ENCODE measurements around the gene AKAP13.

AKAP13 gene

DNA sequence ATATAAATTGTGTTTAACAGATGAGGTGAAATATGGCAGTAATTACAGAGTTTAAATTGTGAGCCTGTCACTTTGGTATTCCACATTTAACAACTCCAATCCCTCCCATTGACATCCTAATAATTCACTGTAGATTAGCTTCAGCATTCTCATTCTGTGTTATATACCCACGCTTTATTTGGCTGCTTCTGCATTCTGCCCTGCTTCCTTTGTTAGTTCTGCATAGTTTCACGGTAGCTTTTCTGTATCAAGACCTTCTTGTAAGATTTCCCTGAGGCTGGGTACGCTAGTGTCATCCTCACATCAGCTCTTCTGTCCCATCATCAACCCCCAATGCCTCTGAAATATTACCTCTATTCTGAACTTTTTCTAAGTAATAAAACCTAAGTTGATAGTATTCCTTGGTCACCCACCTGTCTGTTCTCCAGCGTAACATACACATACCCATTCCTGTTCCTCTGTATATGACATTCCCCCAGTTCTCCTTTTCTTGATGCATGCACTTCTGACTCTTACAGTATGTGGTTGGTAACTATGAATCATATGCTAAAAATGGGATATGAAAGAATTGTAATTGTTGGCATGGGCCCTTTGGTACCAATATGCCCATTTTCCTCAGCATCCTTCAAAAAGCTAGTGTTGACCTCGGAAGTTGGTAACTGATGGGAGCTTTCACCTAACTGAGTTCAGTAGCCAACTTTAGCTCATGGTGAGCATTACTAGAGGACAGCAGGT is 243.1 kb downstream of the AKAP13 start:
- no peaks in the 10 kb centered on the region for H3K27me3 Mint-ChIP-seq
- H3K36me3 Mint-ChIP-seq (ENCODE audit: insufficient read depth): peaks cover 15% of the 10 kb centered on the region
- no peak overlapping the region for H3K4me3 Mint-ChIP-seq
- peak overlapping the region; percentile 88 for H3K27ac Mint-ChIP-seq (ENCODE audit: low read depth)
- ATAC-seq (replicated peaks; ENCODE audit: extremely low read depth, poor library complexity, severe bottlenecking): no peak
- DNase-seq (ENCODE audit: low spot score in 2 of 2): no peak
- peaks cover 56% of the 10 kb centered on the region for H3K4me1 Mint-ChIP-seq
- H3K9me3 Mint-ChIP-seq: no peaks in the 10 kb centered on the region

DNA sequence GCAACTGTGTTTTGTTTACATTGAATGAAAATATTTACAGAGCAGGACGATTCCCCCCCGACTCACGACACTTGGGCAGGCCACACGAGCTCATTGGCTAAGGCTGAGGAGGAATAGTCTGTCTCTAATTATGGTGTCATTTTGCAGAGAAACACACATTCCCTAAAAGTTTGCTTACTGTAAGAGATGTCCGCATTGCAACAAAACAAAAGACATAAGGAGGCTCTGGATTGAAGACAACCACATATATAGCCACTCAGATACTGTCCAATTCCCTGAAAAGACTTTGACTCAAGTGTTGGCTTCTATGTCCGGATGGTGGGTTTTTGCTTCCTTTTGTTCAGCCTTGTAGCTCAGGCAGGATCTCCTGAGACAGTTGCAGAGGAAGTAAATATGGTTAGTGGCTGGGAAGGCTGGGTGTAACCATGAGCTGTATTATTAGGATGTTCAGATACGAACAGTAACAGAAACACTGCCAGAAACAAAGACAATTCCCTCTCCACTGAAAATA is 243.9 kb downstream of the AKAP13 start:
- peaks cover 63% of the 10 kb centered on the region for H3K4me1 Mint-ChIP-seq
- peak overlapping the region; percentile 55 for H3K4me3 Mint-ChIP-seq
- H3K9me3 Mint-ChIP-seq: no peaks in the 10 kb centered on the region
- no peak for ATAC-seq (replicated peaks; ENCODE audit: extremely low read depth, poor library complexity, severe bottlenecking)
- no peak for DNase-seq (ENCODE audit: low spot score in 2 of 2)
- peaks cover 15% of the 10 kb centered on the region for H3K36me3 Mint-ChIP-seq (ENCODE audit: insufficient read depth)
- peak overlapping the region; percentile 88 for H3K27ac Mint-ChIP-seq (ENCODE audit: low read depth)
- no peaks in the 10 kb centered on the region for H3K27me3 Mint-ChIP-seq

DNA sequence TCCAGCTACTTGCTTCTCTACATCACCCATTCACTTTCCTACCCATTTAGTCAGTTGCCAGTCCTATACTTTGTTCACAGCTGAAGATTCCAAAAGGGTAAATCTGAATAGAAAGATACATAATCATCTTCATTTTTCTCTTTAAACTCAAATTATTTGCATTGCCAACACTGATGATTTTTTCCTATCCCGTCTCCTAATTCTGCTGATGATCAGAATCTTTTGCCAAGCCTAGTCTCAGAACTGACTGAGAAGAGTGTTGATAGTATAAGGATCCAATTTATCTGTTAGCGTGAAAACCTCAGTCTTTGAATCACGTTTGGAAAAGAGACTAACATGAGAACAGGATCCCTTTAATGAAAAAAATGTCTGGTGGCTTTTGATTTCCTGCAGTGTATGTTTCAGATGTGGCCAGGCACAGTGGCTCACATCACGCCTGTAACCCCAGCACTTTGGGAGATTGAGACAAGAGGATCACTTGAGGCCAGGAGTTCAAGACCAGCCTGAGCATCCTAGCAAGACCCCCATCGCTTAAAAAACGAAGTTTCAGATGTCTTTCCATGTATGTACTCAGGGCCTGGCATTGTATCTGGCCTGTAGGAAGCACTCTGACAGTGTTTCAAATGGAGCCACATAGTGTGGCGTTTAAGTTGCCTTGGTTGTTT is 244.9 kb downstream of the AKAP13 start:
- Mint-ChIP-seq H3K27me3 (no peaks in the 10 kb centered on the region), H3K4me3 (peak overlapping the region; percentile 55), H3K36me3 (ENCODE audit: insufficient read depth) (peaks cover 21% of the 10 kb centered on the region), H3K27ac (ENCODE audit: low read depth) (peak overlapping the region; percentile 88), H3K4me1 (peaks cover 68% of the 10 kb centered on the region), H3K9me3 (no peaks in the 10 kb centered on the region)
- DNase-seq (ENCODE audit: low spot score in 2 of 2): peak in 1 of 2 donors; percentile 30
- ATAC-seq (replicated peaks; ENCODE audit: extremely low read depth, poor library complexity, severe bottlenecking): peak; percentile 41

DNA sequence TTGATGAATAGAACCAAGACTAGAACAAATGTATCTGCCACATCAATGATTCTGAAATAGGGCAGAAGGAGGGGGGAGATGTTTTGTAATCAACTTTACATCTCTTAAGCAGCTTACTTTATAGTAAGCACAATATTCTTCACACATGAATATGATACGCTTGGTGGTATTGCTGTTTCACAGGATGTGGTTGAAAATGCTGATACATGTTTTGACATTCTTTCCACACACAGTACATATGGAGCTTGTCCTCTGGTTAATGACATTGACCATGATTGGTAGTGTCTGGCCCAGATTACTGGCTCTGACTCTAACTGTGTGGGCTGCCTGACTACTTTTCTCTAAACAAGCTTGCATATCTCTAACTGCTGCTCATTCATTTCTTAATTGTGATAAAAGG is 245.5 kb downstream of the AKAP13 start:
- peaks cover 22% of the 10 kb centered on the region for H3K36me3 Mint-ChIP-seq (ENCODE audit: insufficient read depth)
- ATAC-seq (replicated peaks; ENCODE audit: extremely low read depth, poor library complexity, severe bottlenecking) (peak; percentile 88), DNase-seq (ENCODE audit: low spot score in 2 of 2) (peak in 1 of 2 donors; percentile 51)
- H3K27ac Mint-ChIP-seq (ENCODE audit: low read depth): peak overlapping the region; percentile 88
- H3K27me3 Mint-ChIP-seq: no peaks in the 10 kb centered on the region
- H3K4me3 Mint-ChIP-seq: peak overlapping the region; percentile 55
- peaks cover 68% of the 10 kb centered on the region for H3K4me1 Mint-ChIP-seq
- H3K9me3 Mint-ChIP-seq: no peaks in the 10 kb centered on the region

DNA sequence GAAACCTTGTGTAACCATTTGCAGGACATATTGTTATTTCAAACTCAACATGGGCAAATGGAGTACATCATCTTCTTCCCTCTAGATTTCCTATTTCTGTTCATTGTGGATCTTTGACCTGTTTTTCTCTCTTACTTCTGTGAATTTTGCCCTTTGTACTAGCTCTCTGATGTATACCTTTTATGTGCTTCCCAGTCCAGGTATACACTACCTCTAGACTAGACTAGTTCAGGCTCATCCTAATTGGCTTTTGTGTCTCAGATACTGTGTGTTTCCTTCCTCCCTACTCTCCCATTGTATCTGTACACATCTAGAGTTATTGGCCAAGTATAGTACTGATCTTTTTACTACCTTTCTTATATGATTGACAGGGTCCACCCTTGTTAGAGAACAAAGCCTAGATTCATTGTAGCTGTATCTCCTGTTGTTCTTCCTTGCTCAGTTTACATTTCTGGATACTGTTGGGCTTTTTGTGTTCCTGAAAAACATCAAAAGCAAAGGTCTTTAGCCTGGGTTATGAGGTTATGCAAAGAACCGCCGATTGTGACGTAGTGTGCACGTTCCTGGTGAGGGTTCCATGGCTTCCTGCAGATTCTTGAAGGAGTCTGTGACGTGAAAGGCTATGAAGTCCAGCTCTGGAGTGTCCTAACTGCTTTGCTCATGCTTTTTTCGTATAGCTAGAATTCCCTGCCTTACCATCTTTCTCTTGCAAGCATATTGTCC is 247.0 kb downstream of the AKAP13 start:
- Mint-ChIP-seq H3K9me3 (no peaks in the 10 kb centered on the region), H3K4me3 (no peak overlapping the region), H3K36me3 (ENCODE audit: insufficient read depth) (peaks cover 19% of the 10 kb centered on the region), H3K27ac (ENCODE audit: low read depth) (peak overlapping the region; percentile 73), H3K27me3 (no peaks in the 10 kb centered on the region), H3K4me1 (peaks cover 61% of the 10 kb centered on the region)
- no peak for DNase-seq (ENCODE audit: low spot score in 2 of 2)
- ATAC-seq (replicated peaks; ENCODE audit: extremely low read depth, poor library complexity, severe bottlenecking): no peak

DNA sequence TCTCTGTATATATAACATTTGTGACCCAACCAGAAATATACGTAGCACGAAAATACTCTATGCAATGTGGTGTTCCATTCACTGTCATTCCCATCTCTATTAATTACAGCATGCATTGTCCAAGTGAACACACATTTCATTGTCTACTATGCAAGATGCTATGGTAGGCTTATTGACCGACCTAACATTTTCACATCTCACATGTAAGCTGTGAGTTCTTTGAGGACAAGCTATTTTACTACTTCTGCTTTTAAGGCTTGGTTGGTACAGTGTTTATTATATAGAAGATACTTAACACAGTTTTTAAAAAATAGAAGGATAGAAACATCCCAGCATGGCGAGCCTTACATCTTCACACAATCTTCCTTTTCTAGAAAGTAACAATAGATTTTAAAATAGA is 249.9 kb downstream of the AKAP13 start:
- Mint-ChIP-seq H3K27ac (ENCODE audit: low read depth) (peak overlapping the region; percentile 33), H3K4me1 (peaks cover 44% of the 10 kb centered on the region), H3K4me3 (no peak overlapping the region), H3K36me3 (ENCODE audit: insufficient read depth) (peaks cover 21% of the 10 kb centered on the region), H3K27me3 (no peaks in the 10 kb centered on the region), H3K9me3 (no peaks in the 10 kb centered on the region)
- ATAC-seq (replicated peaks; ENCODE audit: extremely low read depth, poor library complexity, severe bottlenecking) (no peak), DNase-seq (ENCODE audit: low spot score in 2 of 2) (no peak)

DNA sequence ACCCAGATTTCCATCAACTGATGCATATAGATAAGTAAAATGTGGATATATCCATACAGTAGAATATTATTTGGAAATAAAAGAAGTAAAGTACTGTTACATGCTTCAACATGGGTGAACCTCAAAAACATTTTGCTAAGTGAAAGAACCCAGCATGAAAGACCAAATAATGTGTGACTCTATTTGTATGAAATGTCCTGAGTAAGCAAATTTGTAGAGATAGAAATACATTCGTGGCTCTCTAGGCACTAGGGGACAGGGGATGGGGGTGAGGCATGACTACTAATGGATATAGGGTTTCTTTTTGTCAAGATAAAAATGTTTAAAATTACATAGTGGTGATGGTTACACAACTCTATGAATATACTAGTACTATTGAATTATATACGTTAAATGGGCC is 250.6 kb downstream of the AKAP13 start:
- H3K36me3 Mint-ChIP-seq (ENCODE audit: insufficient read depth): peaks cover 17% of the 10 kb centered on the region
- no peaks in the 10 kb centered on the region for H3K27me3 Mint-ChIP-seq
- H3K4me1 Mint-ChIP-seq: peaks cover 42% of the 10 kb centered on the region
- H3K9me3 Mint-ChIP-seq: no peaks in the 10 kb centered on the region
- H3K27ac Mint-ChIP-seq (ENCODE audit: low read depth): no peak overlapping the region
- H3K4me3 Mint-ChIP-seq: no peak overlapping the region
- DNase-seq (ENCODE audit: low spot score in 2 of 2) (no peak), ATAC-seq (replicated peaks; ENCODE audit: extremely low read depth, poor library complexity, severe bottlenecking) (no peak)

DNA sequence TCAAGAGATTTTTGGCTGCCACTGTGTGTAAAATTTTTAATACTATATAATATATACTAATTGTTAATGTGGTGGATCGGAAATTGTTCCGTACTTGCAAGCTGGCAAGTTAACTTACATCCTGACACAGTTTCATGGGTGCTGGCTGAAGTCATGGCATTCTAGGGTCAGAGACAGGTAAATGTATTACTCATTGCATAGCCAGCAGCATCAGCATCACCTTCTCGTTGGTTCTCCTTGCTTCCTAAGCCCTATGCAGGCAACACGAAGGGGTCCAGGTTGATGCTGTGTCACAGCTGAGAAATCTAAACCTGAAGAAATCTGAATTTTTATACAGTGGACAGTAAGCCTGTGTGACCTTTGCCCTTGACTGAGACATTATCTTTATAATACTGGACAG is 251.6 kb downstream of the AKAP13 start:
- H3K4me3 Mint-ChIP-seq: no peak overlapping the region
- ATAC-seq (replicated peaks; ENCODE audit: extremely low read depth, poor library complexity, severe bottlenecking) (no peak), DNase-seq (ENCODE audit: low spot score in 2 of 2) (no peak)
- H3K9me3 Mint-ChIP-seq: no peaks in the 10 kb centered on the region
- H3K27ac Mint-ChIP-seq (ENCODE audit: low read depth): no peak overlapping the region
- no peaks in the 10 kb centered on the region for H3K27me3 Mint-ChIP-seq
- H3K4me1 Mint-ChIP-seq: peaks cover 41% of the 10 kb centered on the region
- peaks cover 16% of the 10 kb centered on the region for H3K36me3 Mint-ChIP-seq (ENCODE audit: insufficient read depth)

DNA sequence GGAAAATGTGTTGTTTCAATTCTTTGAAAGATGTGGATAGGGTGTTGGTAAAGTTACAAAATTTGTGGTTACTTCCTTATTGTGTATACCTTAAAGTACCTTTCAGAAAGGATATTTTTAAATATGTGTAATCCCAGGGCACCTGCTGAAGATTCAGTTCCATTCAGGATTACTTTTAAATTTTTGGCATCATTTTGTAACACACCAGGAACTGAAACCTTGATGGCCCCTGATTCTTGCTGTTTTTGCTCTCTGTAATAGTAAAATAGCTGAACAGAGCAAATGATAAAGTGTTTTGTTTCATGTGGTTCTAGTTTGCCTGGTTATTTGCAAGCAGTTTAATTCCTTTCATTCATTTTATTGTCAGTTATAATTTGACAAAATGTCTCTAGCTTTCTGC is 253.5 kb downstream of the AKAP13 start:
- H3K36me3 Mint-ChIP-seq (ENCODE audit: insufficient read depth): peaks cover 14% of the 10 kb centered on the region
- no peaks in the 10 kb centered on the region for H3K27me3 Mint-ChIP-seq
- ATAC-seq (replicated peaks; ENCODE audit: extremely low read depth, poor library complexity, severe bottlenecking) (no peak), DNase-seq (ENCODE audit: low spot score in 2 of 2) (no peak)
- peak overlapping the region; percentile 90 for H3K27ac Mint-ChIP-seq (ENCODE audit: low read depth)
- H3K4me3 Mint-ChIP-seq: no peak overlapping the region
- H3K4me1 Mint-ChIP-seq: peaks cover 40% of the 10 kb centered on the region
- no peaks in the 10 kb centered on the region for H3K9me3 Mint-ChIP-seq

DNA sequence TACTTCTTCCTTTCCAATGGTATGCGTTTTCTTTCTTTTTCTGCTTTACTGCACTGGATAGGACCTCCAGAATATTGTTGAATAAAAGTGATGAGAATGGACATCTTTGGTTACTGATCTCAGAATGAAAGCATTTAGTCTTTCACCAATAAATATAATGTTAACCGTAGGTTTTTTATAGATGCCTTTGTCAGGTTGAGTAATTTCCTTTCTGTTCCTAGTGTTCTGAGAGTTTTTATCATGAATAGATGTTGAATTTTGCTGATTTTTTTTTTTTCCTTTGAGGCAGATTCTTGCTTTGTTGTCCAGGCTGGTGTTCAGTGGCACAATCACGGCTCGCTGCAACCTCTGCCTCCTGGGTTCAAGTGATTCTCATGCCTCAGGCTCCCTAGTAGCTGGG is 255.9 kb downstream of the AKAP13 start:
- no peak overlapping the region for H3K4me3 Mint-ChIP-seq
- H3K4me1 Mint-ChIP-seq: peaks cover 30% of the 10 kb centered on the region
- ATAC-seq (replicated peaks; ENCODE audit: extremely low read depth, poor library complexity, severe bottlenecking) (no peak), DNase-seq (ENCODE audit: low spot score in 2 of 2) (no peak)
- H3K9me3 Mint-ChIP-seq: no peaks in the 10 kb centered on the region
- peaks cover 18% of the 10 kb centered on the region for H3K36me3 Mint-ChIP-seq (ENCODE audit: insufficient read depth)
- no peaks in the 10 kb centered on the region for H3K27me3 Mint-ChIP-seq
- no peak overlapping the region for H3K27ac Mint-ChIP-seq (ENCODE audit: low read depth)

DNA sequence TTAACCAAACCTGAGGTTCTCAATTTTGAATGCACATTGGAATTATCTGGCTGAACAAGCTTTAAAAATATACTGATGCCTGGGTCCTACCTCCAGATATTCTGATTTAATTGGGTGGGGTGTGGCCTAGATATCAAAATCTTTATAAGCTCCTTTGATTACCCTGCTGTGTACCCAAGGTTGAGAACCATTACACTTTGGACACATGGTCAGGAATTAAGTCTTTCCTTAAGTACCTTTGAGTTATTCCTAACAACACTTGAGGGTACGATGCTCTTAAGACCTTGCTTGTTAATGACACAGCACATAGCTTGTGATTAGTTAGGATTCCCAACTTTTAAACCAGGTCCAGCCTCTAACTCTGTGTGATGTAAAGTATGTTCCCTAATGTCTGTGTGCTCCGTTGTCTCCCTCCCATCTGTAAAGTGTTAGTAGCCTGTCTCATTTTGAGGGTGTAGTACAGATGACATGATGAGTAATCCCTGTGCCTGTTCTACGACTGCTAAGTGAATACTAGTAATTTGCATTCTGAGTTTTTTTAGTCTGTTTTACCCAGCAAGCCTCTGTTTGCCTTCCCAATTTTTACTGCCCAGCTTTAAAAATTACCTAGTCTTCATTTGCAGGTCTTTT is 259.5 kb downstream of the AKAP13 start:
- ATAC-seq (replicated peaks; ENCODE audit: extremely low read depth, poor library complexity, severe bottlenecking) (no peak), DNase-seq (ENCODE audit: low spot score in 2 of 2) (no peak)
- H3K4me1 Mint-ChIP-seq: peaks cover 40% of the 10 kb centered on the region
- no peak overlapping the region for H3K4me3 Mint-ChIP-seq
- no peaks in the 10 kb centered on the region for H3K27me3 Mint-ChIP-seq
- H3K27ac Mint-ChIP-seq (ENCODE audit: low read depth): peak overlapping the region; percentile 19
- H3K36me3 Mint-ChIP-seq (ENCODE audit: insufficient read depth): peaks cover 26% of the 10 kb centered on the region
- no peaks in the 10 kb centered on the region for H3K9me3 Mint-ChIP-seq

DNA sequence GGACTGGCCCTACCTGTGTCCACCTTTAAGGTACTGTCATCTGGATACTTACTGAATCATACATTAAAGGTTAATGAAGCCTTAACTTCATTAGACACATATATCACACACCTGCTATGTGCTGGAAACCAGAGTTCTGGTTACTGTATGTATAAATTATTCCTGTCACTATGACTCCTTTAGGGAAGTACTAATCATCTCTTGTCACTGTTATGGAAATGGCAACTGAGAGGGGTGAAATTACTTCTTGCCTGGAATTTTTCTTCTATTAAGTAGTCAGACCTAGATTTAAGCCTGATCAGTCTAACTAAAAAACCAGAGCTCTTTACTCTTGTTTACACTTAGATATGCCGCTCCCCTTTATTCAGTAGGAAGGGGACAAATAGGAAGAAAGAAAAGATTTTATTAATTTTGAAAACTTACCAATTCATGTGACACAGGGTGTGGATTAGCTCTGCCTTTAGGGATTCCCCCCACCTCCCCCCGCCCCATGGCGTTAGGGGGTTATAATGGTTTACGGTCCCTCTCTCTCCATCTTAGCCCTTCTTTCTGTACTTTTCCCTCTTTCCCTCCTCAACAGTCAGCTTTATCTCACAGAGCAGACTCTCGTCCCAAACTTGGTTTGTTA is 261.8 kb downstream of the AKAP13 start:
- Mint-ChIP-seq H3K9me3 (no peaks in the 10 kb centered on the region), H3K27ac (ENCODE audit: low read depth) (no peak overlapping the region), H3K4me3 (no peak overlapping the region), H3K4me1 (peaks cover 50% of the 10 kb centered on the region), H3K36me3 (ENCODE audit: insufficient read depth) (peaks cover 32% of the 10 kb centered on the region), H3K27me3 (no peaks in the 10 kb centered on the region)
- ATAC-seq (replicated peaks; ENCODE audit: extremely low read depth, poor library complexity, severe bottlenecking) (no peak), DNase-seq (ENCODE audit: low spot score in 2 of 2) (no peak)
